PC-9 (cell line): ENCODE results near the gene ZNF512. TPM values are rescaled to one million over a fixed set of nuclear protein-coding genes. Genes with fewer than 3 reads are reported as not detected.

Experiments
- BruUV-seq: library from RNA; stranded (reverse); fragments of 400-500 nt; replicated peaks from 2 replicates; lab custom pipeline; 2021; lab: Mats Ljungman, UMichigan
- CTCF ChIA-PET: fragments of 300-600 bp; sonication (Branson Sonifier 250); formaldehyde crosslinking; loops from one replicate; lab custom pipeline; 2022; ENCODE audit warnings: antibody characterized with exemption; lab: Charles Lee
- POLR2A ChIA-PET: fragments of 300-600 bp; sonication (Branson Sonifier 250); formaldehyde crosslinking; loops from one replicate; lab custom pipeline; 2022; ENCODE audit warnings: antibody characterized with exemption; ENCODE audit not compliant: unreplicated experiment; lab: Charles Lee
- DNase-seq, 2 experiments: peaks; one replicate each; pipeline versions ENCODE4 v3.0.0 to v3.0.0-alpha.2; 2015 to 2022; ENCODE audit warnings: mixed read lengths in 1 of 2
- H2AFZ ChIP-seq: fragments of 200-600 bp; sonication (generic); 2 replicates; pipeline ENCODE4 v1.8.1; 2017; ENCODE audit warnings: antibody characterized with exemption
- H3F3A ChIP-seq: fragments of 200-600 bp; sonication (generic); 2 replicates; pipeline ENCODE4 v1.8.1; 2017; ENCODE audit warnings: antibody characterized with exemption, mild to moderate bottlenecking, low read depth; ENCODE audit not compliant: insufficient read depth
- H3K27ac ChIP-seq: fragments of 200-600 bp; sonication (generic); 2 replicates; pipeline ENCODE4 v1.6.1; 2016; ENCODE audit warnings: mixed run types
- H3K27me3 ChIP-seq: fragments of 200-600 bp; sonication (generic); 2 replicates; pipeline ENCODE4 v1.6.1; 2016; ENCODE audit warnings: low read depth, mixed run types; ENCODE audit not compliant: insufficient read depth
- H3K36me3 ChIP-seq: fragments of 200-600 bp; sonication (generic); 2 replicates; pipeline ENCODE4 v1.6.1; 2016; ENCODE audit warnings: low read depth, mixed run types
- H3K4me1 ChIP-seq: fragments of 200-600 bp; sonication (generic); replicated peaks from 2 replicates; pipeline ENCODE4 v1.6.1; 2016; ENCODE audit warnings: mixed run types; ENCODE audit not compliant: insufficient read depth
- H3K4me2 ChIP-seq: fragments of 200-600 bp; sonication (generic); 2 replicates; pipeline ENCODE4 v1.6.1; 2017; ENCODE audit warnings: mixed run types
- H3K4me3 ChIP-seq: fragments of 200-600 bp; sonication (generic); 2 replicates; pipeline ENCODE4 v1.6.1; 2016; ENCODE audit warnings: mixed run types
- H3K79me2 ChIP-seq: fragments of 200-600 bp; sonication (generic); 2 replicates; pipeline ENCODE4 v1.6.1; 2017; ENCODE audit warnings: low read depth, mixed run types
- H3K9me2 ChIP-seq: fragments of 200-600 bp; sonication (generic); 2 replicates; pipeline ENCODE4 v1.8.1; 2017; ENCODE audit warnings: mild to moderate bottlenecking; ENCODE audit not compliant: insufficient read depth
- H3K9me3 ChIP-seq: fragments of 200-600 bp; sonication (generic); 2 replicates; pipeline ENCODE4 v1.8.1; 2016; ENCODE audit warnings: low read depth; ENCODE audit not compliant: insufficient read depth
- H4K20me1 ChIP-seq: fragments of 200-600 bp; sonication (generic); 2 replicates; pipeline ENCODE4 v1.8.1; 2017; ENCODE audit not compliant: insufficient read depth
- EZH2 ChIP-seq: fragments of 200-600 bp; sonication (generic); IDR thresholded peaks from 2 replicates; pipeline ENCODE4 v1.8.0; 2017; ENCODE audit warnings: antibody characterized with exemption, low read depth
- intact Hi-C: fragments of 100-400 bp; cut with micrococcal nuclease; formaldehyde crosslinking; loops from one replicate; pipeline ENCODE4 v1.10.0; 2022; ENCODE audit not compliant: unreplicated experiment
- total RNA-seq: library from RNA; stranded (reverse); gene quantifications from 2 replicates; pipeline ENCODE4 v1.2.3, GENCODE V29; 2021
- TF ChIP-seq, protein P1 (sequence below): fragments of 200-600 bp; sonication (generic); conservative IDR thresholded peaks from 2 replicates; pipeline ENCODE4 v1.6.1; 2017; ENCODE audit warnings: mixed run types, antibody characterized with exemption, mild to moderate bottlenecking, moderate library complexity

ZNF512 gene
- total RNA-seq, 1 experiment from 2014 or later, result 40.6 TPM

DNA sequence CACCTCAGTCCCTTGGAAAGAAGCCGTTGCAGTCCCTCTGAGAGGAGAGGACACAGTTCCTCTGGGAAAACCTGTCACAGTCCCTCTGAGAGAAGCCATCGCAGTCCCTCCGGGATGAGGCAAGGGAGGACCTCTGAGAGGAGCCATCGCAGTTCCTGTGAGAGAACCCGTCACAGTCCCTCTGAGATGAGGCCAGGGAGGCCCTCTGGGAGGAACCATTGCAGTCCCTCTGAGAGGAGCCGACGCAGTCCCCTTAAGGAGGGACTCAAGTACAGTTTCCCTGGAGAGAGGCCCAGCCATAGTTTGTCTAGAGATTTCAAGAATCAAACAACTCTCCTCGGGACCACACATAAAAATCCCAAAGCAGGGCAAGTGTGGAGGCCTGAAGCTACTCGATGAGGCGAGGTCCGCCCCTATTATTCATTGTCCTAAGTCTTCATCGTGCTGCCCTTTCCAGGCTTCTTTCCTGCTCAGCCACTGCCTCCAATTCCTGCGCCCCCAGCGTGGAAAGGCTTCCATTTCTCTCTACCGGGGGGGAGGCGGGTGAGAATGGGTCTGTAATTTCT, 630 bp upstream of the ZNF512 start:
- ChIA-PET POLR2A (interaction anchor here (0.6 kb wide), 2 partner anchors 73 to 153 kb away, joined by 3 read pairs; no protein-coding TSS in a partner anchor), CTCF (no interaction called here)
- H3F3A ChIP-seq, result peaks cover 14% of the 10 kb centered on the region
- peak overlapping the region; percentile 92 for H2AFZ ChIP-seq
- H3K36me3 ChIP-seq, result 0 out of 2 replicates have a peak, but pooled peaks cover 7% of the 10 kb centered on the region
- H3K4me2 ChIP-seq, result peak overlapping the region; percentile 91
- H3K4me1 ChIP-seq, result peaks cover 20% of the 10 kb centered on the region
- peaks cover 28% of the 10 kb centered on the region for H3K9me3 ChIP-seq
- H3K9me2 ChIP-seq, result no peaks in the 10 kb centered on the region
- DNase-seq, result no peak
- TF ChIP-seq, protein P1, sequence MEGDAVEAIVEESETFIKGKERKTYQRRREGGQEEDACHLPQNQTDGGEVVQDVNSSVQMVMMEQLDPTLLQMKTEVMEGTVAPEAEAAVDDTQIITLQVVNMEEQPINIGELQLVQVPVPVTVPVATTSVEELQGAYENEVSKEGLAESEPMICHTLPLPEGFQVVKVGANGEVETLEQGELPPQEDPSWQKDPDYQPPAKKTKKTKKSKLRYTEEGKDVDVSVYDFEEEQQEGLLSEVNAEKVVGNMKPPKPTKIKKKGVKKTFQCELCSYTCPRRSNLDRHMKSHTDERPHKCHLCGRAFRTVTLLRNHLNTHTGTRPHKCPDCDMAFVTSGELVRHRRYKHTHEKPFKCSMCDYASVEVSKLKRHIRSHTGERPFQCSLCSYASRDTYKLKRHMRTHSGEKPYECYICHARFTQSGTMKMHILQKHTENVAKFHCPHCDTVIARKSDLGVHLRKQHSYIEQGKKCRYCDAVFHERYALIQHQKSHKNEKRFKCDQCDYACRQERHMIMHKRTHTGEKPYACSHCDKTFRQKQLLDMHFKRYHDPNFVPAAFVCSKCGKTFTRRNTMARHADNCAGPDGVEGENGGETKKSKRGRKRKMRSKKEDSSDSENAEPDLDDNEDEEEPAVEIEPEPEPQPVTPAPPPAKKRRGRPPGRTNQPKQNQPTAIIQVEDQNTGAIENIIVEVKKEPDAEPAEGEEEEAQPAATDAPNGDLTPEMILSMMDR, result no peak
- TF ChIP-seq EZH2, result no peak
- peak overlapping the region; percentile 58; the same call in 1 of the 2 replicates for H3K27ac ChIP-seq
- H3K4me3 ChIP-seq, result peak overlapping the region; percentile 93; the same call in 1 of the 2 replicates
- peaks cover 41% of the 10 kb centered on the region for H3K79me2 ChIP-seq
- TSS peak; percentile 62 for BruUV-seq
- intact Hi-C loops, result loop anchor here (5.0 kb wide), 1 partner anchor 90 kb away; no protein-coding TSS in a partner anchor
- no peaks in the 10 kb centered on the region for H3K27me3 ChIP-seq
- H4K20me1 ChIP-seq, result peaks cover 10% of the 10 kb centered on the region; the same call in 1 of the 2 replicates

- H3K4me1 ChIP-seq, result peaks cover 20% of the 10 kb centered on the region
- peak overlapping the region; percentile 91 for H3K4me2 ChIP-seq
- TF ChIP-seq, protein P1, result no peak
- no peak for TF ChIP-seq EZH2
- peaks cover 54% of the 10 kb centered on the region for H3K79me2 ChIP-seq
- H3K27ac ChIP-seq, result peak overlapping the region; percentile 58
- POLR2A ChIA-PET, result interaction anchor here (0.5 kb wide), 1 partner anchor 56 kb away, joined by 3 read pairs; no protein-coding TSS in a partner anchor
- peaks cover 17% of the 10 kb centered on the region; the same call in 1 of the 2 replicates for H3K9me3 ChIP-seq
- no peaks in the 10 kb centered on the region for H3K9me2 ChIP-seq
- H3K27me3 ChIP-seq, result no peaks in the 10 kb centered on the region
- H4K20me1 ChIP-seq, result peaks cover 10% of the 10 kb centered on the region; the same call in 1 of the 2 replicates
- CTCF ChIA-PET, result no interaction called here
- H3K36me3 ChIP-seq, result 0 out of 2 replicates have a peak, but pooled peaks cover 9% of the 10 kb centered on the region
- TSS peak; percentile 77 for BruUV-seq
- peak overlapping the region; percentile 92 for H2AFZ ChIP-seq
- peak overlapping the region; percentile 93 for H3K4me3 ChIP-seq
- no peak for DNase-seq
- intact Hi-C loops, result loop anchor here (5.0 kb wide), 1 partner anchor 91 kb away; no protein-coding TSS in a partner anchor
- H3F3A ChIP-seq, result peaks cover 14% of the 10 kb centered on the region
Observed at GRCh38 chr2:27583390-27583915, 611 bp downstream of the ZNF512 start.

GRCh38 chr2:27584597-27584996, 1.8 kb downstream of the ZNF512 start:
- Histone ChIP-seq H3K27ac (no peak overlapping the region), H3K9me3 (peaks cover 11% of the 10 kb centered on the region; the same call in 1 of the 2 replicates), H3K9me2 (no peaks in the 10 kb centered on the region), H2AFZ (no peak overlapping the region), H4K20me1 (peaks cover 10% of the 10 kb centered on the region; the same call in 1 of the 2 replicates), H3K79me2 (peaks cover 65% of the 10 kb centered on the region), H3K4me1 (peaks cover 20% of the 10 kb centered on the region), H3K36me3 (0 out of 2 replicates have a peak, but pooled peaks cover 10% of the 10 kb centered on the region), H3F3A (peaks cover 14% of the 10 kb centered on the region), H3K27me3 (no peaks in the 10 kb centered on the region), H3K4me2 (peak overlapping the region; percentile 91), H3K4me3 (peak overlapping the region; percentile 93)
- ChIA-PET CTCF (interaction anchor here (0.5 kb wide), 1 partner anchor 57 kb away, joined by 6 read pairs; no protein-coding TSS in a partner anchor), POLR2A (no interaction called here)
- no peak for TF ChIP-seq EZH2
- TF ChIP-seq, protein P1, result no peak
- BruUV-seq, result no TSS peak
- no peak for DNase-seq
- intact Hi-C loops, result loop anchor here (5.0 kb wide), 1 partner anchor 92 kb away; no protein-coding TSS in a partner anchor
